Gastrocnemius medialis (tissue), 4 donors: ENCODE results near the gene NRROS.

ENCODE experiments used
- POLR2A ChIP-seq, 2 donors: fragments of 450-650 bp; IDR thresholded peaks; one replicate each; pipeline ENCODE4 v1.6.1; 2017; ENCODE audit warnings: antibody characterized with exemption in 2 of 2, mild to moderate bottlenecking in 2 of 2, moderate library complexity in 2 of 2
- TF ChIP-seq, protein P1 (sequence below), 5 experiments: fragments of 450-650 bp in 3 of 5; fragments of 200-600 bp in 2 of 5; sonication (generic) in 2 of 5; IDR thresholded peaks in 4 of 5; conservative IDR thresholded peaks in 1 of 5; 1 replicate in 4 of 5; 2 replicates in 1 of 5; pipeline ENCODE4 v1.5.1; 2016 to 2019; ENCODE audit warnings: antibody characterized with exemption in 5 of 5, mild to moderate bottlenecking in 3 of 5, moderate library complexity in 3 of 5

DNA sequence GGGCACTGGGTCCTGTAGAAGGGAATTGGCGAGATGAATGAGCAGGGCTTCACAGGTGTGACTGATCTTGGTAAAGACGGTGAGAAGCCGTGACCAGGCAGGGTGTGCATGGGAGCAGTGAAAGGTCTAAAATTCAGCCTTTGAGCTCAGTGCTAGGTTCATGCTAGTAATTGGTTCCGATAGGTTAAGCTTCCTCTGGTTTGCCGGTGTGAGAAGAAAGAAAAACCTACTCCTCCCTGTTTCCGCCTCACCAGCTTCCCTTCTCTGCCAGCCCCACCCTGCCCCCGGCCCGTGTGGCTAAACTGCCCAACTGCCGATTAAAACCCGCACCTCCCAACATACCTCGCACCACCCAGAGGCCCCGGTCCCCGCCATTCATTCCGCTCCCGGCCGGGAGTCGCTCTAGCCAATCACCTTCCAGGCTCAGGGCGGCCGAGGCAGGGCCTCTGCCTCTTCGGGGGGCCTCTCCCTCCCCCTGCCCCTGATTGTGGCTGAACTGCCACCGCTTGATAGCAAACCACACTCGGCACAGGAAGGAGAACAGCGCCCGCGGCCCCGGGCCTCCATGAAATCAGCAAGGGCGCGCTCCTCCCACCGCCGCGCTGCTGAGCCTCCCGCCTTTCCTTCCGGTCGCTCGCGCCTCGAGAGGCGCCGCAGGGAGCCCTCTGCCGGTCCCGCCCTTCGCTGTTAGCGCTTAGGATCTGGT, 7.3 kb upstream of the NRROS start:
- TF ChIP-seq, protein P1, sequence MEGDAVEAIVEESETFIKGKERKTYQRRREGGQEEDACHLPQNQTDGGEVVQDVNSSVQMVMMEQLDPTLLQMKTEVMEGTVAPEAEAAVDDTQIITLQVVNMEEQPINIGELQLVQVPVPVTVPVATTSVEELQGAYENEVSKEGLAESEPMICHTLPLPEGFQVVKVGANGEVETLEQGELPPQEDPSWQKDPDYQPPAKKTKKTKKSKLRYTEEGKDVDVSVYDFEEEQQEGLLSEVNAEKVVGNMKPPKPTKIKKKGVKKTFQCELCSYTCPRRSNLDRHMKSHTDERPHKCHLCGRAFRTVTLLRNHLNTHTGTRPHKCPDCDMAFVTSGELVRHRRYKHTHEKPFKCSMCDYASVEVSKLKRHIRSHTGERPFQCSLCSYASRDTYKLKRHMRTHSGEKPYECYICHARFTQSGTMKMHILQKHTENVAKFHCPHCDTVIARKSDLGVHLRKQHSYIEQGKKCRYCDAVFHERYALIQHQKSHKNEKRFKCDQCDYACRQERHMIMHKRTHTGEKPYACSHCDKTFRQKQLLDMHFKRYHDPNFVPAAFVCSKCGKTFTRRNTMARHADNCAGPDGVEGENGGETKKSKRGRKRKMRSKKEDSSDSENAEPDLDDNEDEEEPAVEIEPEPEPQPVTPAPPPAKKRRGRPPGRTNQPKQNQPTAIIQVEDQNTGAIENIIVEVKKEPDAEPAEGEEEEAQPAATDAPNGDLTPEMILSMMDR (IDR thresholded peaks at IDR 0.05 in 4 of 5, conservative IDR thresholded peaks at IDR 0.05 in 1 of 5) = peak in 2 of 5 experiments; percentile 47 to 61
- peak in 1 of 2 donors; percentile 40 for TF ChIP-seq POLR2A (IDR thresholded peaks at IDR 0.05)
